Upper lobe of left lung (tissue), 4 donors: ENCODE results near the gene ASNS.
"Not testable (repeated sequence)": the region's sequence is repeated elsewhere in the genome, so short reads cannot be mapped to it uniquely, and the experiment has no call there.

Source experiments
- CTCF ChIP-seq, 6 experiments: fragments of 450-650 bp in 4 of 6; fragments of 200-600 bp in 2 of 6; sonication (generic) in 2 of 6; IDR thresholded peaks; one replicate each; pipeline ENCODE4 v1.5.1; 2016 to 2019; ENCODE audit warnings: antibody characterized with exemption in 6 of 6
- POLR2A ChIP-seq, 4 donors: fragments of 450-650 bp; IDR thresholded peaks; one replicate each; pipeline ENCODE4 v1.5.1; 2016 to 2017; ENCODE audit warnings: antibody characterized with exemption in 4 of 4, mild to moderate bottlenecking in 2 of 4
- POLR2AphosphoS5 ChIP-seq, 2 donors: sonication (generic); formaldehyde crosslinking; IDR thresholded peaks; one replicate each; pipeline ENCODE4 v1.5.1; 2017; ENCODE audit warnings: antibody characterized with exemption in 2 of 2

GRCh38 chr7:97896893-97897292 lies 24.7 kb upstream of the ASNS start:
- not testable (repeated sequence) for TF ChIP-seq CTCF, POLR2AphosphoS5, POLR2A (IDR thresholded peaks at IDR 0.05)
